Regular cardiac myocyte (primary cell): ENCODE measurements around the gene FAM149B1. TPM values are rescaled to one million over a fixed set of nuclear protein-coding genes. Genes with fewer than 3 reads are reported as not detected.

Source experiments
- total RNA-seq: library from RNA; depleted of rRNA; stranded (reverse); fragments of >200 nt; gene quantifications from 2 replicates; pipeline ENCODE4 v1.2.3, GENCODE V29; 2014

The FAM149B1 gene
- total RNA-seq = 23.6 and 31.6 TPM in 2 replicates

DNA sequence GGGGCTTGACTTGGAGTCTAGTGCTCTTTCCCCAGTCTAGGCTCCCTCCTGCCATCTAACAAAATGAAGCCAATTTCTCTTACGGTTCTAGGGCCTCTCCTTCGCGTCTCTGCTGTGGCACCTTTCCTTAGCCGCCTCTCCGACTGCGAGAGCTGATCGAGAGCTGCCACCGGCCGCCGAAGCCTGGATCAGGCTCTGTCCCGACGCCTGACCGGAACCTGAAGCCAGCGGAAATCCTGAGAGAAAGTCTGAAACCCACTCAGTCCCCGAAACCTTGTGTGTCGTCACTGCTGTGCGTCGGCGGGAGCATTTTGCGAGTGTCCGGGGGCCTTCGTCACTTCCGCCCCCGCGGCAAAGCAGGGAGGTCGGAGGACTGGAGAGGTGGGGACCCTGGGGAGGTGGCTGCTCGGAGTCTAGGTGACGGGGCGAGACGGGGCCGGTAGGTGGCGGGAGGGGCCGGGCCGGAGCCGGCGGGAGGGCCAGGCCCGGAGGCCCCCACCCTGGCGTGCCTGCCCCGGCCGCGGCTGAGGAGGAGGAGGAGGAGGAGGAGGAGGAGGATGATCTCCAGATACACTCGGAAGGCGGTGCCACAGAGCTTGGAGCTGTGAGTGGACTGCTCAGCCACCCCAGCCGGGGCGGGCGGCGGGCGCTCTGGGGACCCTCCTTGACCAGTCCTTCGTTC is at the start of gene FAM149B1, which contains the start of gene ECD:
FAM149B1 (plus strand) TSS at position 337 of the 682 bp plus-strand sequence; CDS start at position 558, 221 bp downstream.
ECD (minus strand) TSS at position 226 of the 682 bp plus-strand sequence. CDS start 4,071 bp downstream, outside the sequence.

DNA sequence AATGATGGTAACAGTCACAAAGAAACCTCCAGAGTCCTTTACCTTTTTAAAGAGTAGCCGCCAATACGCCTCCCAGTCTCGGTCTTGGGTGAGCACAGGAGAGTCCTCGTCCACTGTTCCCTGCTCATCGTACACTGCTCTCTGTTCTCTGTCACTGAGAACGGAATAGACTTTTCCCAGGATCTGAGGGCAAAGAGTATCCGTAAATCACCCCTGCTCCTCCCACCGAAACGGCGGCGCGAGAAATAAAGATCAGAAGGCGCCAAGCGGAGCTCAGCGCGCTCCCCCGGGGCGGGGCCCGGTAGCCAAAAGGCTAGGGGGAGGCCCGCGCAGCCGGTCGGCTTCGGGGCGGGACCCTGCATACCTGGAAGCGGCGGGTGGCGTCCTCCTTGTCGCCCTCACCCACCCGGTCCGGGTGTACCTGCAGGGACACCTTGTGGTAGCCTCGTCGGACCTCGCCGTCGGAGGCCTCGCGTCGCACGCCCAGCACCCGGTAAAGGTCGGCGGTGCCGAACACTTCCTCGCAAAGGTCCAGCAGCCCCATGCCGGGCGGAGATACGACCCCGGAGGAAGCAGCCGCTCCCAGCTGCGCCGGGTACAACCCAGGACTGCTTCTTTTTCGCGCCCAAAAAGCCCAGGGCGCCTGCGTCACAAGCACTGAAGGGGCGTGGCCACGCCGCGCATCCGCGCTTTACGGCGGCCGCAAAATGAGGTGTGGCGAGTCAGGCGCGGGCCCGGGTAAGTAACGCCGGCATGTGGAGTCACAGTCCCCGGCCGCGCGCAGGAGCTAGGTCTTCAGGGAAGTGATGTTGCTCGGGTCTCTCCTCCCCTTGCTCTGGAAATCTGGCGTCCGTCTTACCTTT is 79.0 kb downstream of the FAM149B1 start, which contains the start of gene DNAJC9:
DNAJC9 (minus strand) TSS at position 610 of the 863 bp plus-strand sequence; CDS start at position 544, 66 bp downstream.

DNA sequence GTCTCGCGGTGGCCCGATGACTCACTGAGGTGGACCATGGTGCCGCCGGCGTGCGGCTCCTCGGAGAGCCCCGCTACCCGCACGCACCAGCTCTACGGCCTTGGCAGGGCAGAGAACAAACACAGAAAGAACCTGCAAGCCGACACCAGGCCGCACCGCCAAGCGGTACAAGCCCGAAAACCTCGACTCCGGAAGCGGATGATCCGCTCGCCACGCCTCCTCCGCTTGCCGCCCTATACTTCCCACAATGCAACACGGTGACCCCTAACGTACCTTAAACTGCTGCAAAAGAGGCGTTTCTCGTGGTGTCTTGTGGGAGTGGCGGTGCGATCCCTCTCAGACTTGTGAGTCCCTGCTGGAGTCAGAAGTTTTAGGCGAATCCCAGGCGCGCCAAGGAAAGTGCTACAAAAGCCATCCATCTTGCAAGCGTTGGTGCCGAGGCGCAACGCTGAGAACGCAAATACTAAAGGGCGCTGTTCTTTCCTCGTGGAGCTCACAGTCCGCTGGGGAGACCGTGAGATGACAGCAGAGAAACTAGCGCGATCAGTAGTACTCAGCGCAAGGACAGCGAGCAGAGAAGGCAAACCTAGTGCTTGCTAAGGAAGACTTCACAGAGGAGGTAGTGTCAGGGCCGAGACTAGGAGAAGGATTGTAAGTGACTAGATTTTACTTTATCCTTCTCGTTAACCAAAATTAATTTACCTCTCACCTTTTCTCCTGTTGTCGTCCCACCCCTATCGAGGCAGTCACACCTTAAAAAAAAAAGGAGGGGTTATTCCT is 84.7 kb downstream of the FAM149B1 start, which contains the start of gene MRPS16:
MRPS16 (minus strand) TSS at position 200 of the 780 bp plus-strand sequence; CDS start at position 38, 162 bp downstream.

Other genes starting within 250 kb of the FAM149B1 start
- not detected in 2 replicates for gene PLA2G12B, start 213.3 kb upstream of the FAM149B1 start, total RNA-seq
- 411 and 711 TPM in 2 replicates for gene P4HA1, start 71.3 kb upstream of the FAM149B1 start, total RNA-seq
- gene NUDT13, start 57.7 kb upstream of the FAM149B1 start, total RNA-seq = 1.2 and 1.4 TPM in 2 replicates
- gene ECD, start 111 bp upstream of the FAM149B1 start, total RNA-seq = 25.7 and 32.8 TPM in 2 replicates
- gene DNAJC9, start 79.1 kb downstream of the FAM149B1 start, total RNA-seq = 21.7 and 65.8 TPM in 2 replicates
- gene MRPS16, start 84.5 kb downstream of the FAM149B1 start, total RNA-seq = 56.4 and 70.5 TPM in 2 replicates
- gene CFAP70, start 190.7 kb downstream of the FAM149B1 start, total RNA-seq = 0.38 and 2.3 TPM in 2 replicates
- 102 and 124 TPM in 2 replicates for gene ANXA7, start 245.9 kb downstream of the FAM149B1 start, total RNA-seq